HFF-Myc (cell line): ENCODE results near the gene EXOC4.
A peak's percentile ranks its signal among the peaks of the same experiment; 100 is the strongest.

Experiments used
- DNase-seq: peaks from one replicate; pipeline ENCODE4 v3.0.0-alpha.2; 2011; ENCODE audit warnings: low read depth; ENCODE audit errors: extremely low read depth
- H3K4me3 ChIP-seq: replicated peaks from 2 replicates; pipeline ENCODE4 v1.5.1; 2011; ENCODE audit warnings: low read depth, mild to moderate bottlenecking, control low read depth, low read length
- TF ChIP-seq, protein P1 (sequence below): IDR thresholded peaks from 2 replicates; pipeline ENCODE4 v1.5.1; 2012; ENCODE audit warnings: mild to moderate bottlenecking, low read depth, low read length, control low read depth; ENCODE audit errors: missing control alignments

EXOC4 gene

GRCh38 chr7:133482599-133482998 is 229.7 kb downstream of the EXOC4 start:
- DNase-seq: no peak
- TF ChIP-seq, protein P1, sequence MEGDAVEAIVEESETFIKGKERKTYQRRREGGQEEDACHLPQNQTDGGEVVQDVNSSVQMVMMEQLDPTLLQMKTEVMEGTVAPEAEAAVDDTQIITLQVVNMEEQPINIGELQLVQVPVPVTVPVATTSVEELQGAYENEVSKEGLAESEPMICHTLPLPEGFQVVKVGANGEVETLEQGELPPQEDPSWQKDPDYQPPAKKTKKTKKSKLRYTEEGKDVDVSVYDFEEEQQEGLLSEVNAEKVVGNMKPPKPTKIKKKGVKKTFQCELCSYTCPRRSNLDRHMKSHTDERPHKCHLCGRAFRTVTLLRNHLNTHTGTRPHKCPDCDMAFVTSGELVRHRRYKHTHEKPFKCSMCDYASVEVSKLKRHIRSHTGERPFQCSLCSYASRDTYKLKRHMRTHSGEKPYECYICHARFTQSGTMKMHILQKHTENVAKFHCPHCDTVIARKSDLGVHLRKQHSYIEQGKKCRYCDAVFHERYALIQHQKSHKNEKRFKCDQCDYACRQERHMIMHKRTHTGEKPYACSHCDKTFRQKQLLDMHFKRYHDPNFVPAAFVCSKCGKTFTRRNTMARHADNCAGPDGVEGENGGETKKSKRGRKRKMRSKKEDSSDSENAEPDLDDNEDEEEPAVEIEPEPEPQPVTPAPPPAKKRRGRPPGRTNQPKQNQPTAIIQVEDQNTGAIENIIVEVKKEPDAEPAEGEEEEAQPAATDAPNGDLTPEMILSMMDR: no peak
- no peak overlapping the region for H3K4me3 ChIP-seq

DNA sequence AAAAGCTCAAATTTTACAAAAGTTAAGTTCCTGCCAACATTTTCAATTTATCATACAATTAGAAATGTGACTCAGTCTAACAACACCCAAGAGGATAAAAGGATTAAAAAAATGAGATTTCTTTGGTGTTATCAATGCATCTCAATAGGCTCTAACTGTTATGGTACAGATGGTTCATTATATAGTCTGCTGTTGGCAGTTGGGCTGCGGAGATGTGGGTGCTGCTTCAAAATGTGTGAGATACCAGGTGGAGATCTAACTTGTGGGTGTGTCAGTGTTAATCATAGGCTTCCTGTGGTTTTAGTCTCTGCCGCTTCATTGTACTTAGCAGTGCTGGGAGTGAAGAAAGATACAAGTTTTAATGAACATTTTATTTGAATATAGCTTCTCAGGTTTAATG is 231.2 kb downstream of the EXOC4 start:
- DNase-seq: no peak
- no peak overlapping the region for H3K4me3 ChIP-seq
- TF ChIP-seq, protein P1: no peak

- no peak for DNase-seq
- TF ChIP-seq, protein P1: no peak
- H3K4me3 ChIP-seq: no peak overlapping the region
Measured at GRCh38 chr7:133489906-133490305, 237.0 kb downstream of the EXOC4 start.

DNA sequence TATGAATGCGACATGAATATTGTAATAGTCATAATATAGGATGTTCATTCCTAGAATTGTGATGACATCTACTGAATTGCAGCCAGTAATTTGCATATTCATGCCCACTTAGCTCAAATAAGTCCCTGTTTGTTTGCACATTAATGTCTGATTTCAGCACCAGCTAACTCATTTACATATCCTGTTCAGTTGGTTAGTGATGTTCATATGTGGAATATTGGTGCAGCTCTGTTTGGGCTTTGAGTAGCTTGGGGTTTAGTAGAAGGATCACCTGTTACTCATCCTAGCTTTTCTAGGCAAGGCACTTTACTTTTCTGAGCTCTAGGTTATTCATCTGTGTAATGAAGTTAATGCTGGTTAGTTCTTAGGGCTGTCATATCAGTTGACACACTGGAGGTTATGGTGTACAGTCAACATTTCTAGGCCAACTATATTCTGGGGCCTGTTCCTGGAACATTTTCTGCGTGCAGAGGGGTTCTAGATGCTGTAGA is 238.4 kb downstream of the EXOC4 start:
- TF ChIP-seq, protein P1: no peak
- DNase-seq: no peak

GRCh38 chr7:133491846-133492652 is 239.2 kb downstream of the EXOC4 start:
- peak; percentile 11 for DNase-seq
- no peak overlapping the region for H3K4me3 ChIP-seq
- TF ChIP-seq, protein P1: no peak

More for the DNA sequence above, 238.4 kb downstream of the EXOC4 start:
- no peak overlapping the region for H3K4me3 ChIP-seq

GRCh38 chr7:133497061-133497460 is 244.2 kb downstream of the EXOC4 start:
- TF ChIP-seq, protein P1: no peak
- no peak for DNase-seq
- H3K4me3 ChIP-seq: no peak overlapping the region
